NB4 (cell line): ENCODE measurements around the gene GRM6.

ENCODE experiments used
- MYC ChIP-seq: IDR thresholded peaks from 2 replicates; pipeline ENCODE4 v1.6.1; 2011; ENCODE audit warnings: low read depth, low read length
- POLR2A ChIP-seq: IDR thresholded peaks from 2 replicates; pipeline ENCODE4 v1.6.1; 2011; ENCODE audit warnings: mild to moderate bottlenecking; ENCODE audit not compliant: insufficient read length; ENCODE audit errors: extremely low read depth
- TF ChIP-seq, protein P1 (sequence below): IDR thresholded peaks from one replicate; pipeline ENCODE4 v1.5.1; 2012; ENCODE audit warnings: low read depth, low read length
- TF ChIP-seq, protein P2 (sequence below): IDR thresholded peaks from 2 replicates; pipeline ENCODE4 v1.6.1; 2011; ENCODE audit warnings: low read depth, low read length

DNA sequence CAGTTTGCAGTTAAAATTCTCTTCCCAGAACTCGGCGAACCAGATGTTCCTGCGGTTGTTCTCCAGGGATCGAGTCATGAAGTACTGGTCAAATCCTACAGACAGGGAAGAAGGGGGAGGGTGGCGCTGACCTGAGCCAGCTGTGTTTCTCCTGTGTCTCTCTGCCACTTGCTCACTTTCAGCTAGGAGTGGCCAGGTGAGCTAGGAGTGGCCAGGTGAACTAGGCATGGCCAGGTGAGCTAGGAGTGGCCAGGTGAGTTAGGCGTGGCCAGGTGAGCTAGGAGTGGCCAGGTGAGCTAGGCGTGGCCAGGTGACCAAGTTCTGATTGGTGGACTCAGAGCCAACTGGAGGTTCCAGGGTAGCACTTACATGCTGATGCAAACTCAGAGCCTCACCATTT is 5.8 kb downstream of the GRM6 start:
- TF ChIP-seq, protein P1, sequence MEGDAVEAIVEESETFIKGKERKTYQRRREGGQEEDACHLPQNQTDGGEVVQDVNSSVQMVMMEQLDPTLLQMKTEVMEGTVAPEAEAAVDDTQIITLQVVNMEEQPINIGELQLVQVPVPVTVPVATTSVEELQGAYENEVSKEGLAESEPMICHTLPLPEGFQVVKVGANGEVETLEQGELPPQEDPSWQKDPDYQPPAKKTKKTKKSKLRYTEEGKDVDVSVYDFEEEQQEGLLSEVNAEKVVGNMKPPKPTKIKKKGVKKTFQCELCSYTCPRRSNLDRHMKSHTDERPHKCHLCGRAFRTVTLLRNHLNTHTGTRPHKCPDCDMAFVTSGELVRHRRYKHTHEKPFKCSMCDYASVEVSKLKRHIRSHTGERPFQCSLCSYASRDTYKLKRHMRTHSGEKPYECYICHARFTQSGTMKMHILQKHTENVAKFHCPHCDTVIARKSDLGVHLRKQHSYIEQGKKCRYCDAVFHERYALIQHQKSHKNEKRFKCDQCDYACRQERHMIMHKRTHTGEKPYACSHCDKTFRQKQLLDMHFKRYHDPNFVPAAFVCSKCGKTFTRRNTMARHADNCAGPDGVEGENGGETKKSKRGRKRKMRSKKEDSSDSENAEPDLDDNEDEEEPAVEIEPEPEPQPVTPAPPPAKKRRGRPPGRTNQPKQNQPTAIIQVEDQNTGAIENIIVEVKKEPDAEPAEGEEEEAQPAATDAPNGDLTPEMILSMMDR, result no peak
- TF ChIP-seq MYC (no peak), POLR2A (no peak)
- TF ChIP-seq, protein P2, sequence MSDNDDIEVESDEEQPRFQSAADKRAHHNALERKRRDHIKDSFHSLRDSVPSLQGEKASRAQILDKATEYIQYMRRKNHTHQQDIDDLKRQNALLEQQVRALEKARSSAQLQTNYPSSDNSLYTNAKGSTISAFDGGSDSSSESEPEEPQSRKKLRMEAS, result no peak
